HG03520 (cell line): Measurements from ENCODE around the gene CEP41.

Source experiments
- ATAC-seq: cut with Tn5 transposase; IDR thresholded peaks from one replicate; pipeline ENCODE4 v1.9.1; 2021; ENCODE audit warnings: mild to moderate bottlenecking, moderate library complexity; ENCODE audit not compliant: unreplicated experiment

The CEP41 gene

GRCh38 chr7:130440527-130441365 is at the start of gene CEP41:
Gene CEP41 (minus strand): TSS chr7:130441016. CDS start chr7:130440966, 50 bp downstream.
- ATAC-seq = peak; percentile 98

GRCh38 chr7:130490311-130490791 is 49.5 kb upstream of the CEP41 start:
- no peak for ATAC-seq

- ATAC-seq = no peak
Measured at GRCh38 chr7:130489140-130489983, 48.5 kb upstream of the CEP41 start.

DNA sequence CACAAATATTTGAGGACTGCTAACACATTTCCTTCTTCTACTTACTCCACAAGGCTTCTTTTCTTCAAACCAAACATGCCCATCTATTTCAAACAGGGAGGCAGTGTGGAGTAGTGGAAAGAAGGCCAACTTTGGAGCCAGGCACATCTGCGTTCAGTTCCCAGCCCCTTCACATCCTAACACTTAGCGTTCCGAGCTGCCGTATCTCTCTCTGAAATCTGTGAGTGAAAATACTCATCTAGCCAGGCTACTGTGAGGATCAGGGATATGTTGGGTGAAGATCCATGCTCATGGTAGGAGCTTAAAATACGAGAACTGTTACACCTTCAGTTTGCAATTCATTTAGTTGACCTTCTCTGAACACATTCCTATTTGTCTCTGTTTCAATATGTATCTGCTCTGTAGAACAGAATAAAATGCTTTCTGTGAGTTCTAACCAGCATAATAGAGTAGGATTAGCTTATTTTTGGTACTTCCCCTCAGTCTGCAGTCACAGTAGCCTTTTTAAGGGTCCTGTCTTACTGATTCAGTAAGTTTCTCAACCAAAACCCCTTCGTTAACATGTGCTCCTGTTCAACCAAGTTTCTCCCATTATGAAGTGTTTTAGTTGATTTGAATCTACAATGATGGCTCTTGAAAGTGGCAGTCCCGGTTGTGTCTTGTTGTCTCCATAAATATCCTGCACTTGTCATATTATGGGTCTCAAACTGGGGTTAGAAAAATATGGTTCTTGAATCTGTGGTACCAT is 47.8 kb upstream of the CEP41 start:
- no peak for ATAC-seq

DNA sequence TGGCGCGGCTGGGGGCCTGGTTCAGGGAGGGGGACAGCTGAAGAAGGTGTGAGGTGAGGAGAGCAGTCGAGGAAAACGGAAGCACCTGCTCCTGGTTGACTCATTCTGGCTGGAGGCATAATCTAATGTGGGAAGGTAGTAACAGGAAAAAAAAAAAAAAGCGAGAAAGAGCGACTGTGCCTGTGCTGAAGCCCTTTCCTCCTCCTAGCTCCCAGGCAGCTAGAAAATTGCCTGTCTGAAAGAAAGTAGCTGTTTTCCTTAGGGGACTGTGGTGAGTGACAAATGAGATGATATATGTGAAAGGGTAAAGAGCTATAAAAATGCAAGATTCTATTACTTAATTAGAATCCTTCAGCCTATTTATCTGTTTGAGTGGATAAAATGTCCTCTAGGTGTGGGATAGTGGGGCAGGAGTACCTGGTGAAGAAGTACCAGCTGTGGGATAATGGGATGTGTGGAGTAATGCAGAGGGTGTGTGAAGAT is 46.2 kb upstream of the CEP41 start:
- ATAC-seq = no peak

DNA sequence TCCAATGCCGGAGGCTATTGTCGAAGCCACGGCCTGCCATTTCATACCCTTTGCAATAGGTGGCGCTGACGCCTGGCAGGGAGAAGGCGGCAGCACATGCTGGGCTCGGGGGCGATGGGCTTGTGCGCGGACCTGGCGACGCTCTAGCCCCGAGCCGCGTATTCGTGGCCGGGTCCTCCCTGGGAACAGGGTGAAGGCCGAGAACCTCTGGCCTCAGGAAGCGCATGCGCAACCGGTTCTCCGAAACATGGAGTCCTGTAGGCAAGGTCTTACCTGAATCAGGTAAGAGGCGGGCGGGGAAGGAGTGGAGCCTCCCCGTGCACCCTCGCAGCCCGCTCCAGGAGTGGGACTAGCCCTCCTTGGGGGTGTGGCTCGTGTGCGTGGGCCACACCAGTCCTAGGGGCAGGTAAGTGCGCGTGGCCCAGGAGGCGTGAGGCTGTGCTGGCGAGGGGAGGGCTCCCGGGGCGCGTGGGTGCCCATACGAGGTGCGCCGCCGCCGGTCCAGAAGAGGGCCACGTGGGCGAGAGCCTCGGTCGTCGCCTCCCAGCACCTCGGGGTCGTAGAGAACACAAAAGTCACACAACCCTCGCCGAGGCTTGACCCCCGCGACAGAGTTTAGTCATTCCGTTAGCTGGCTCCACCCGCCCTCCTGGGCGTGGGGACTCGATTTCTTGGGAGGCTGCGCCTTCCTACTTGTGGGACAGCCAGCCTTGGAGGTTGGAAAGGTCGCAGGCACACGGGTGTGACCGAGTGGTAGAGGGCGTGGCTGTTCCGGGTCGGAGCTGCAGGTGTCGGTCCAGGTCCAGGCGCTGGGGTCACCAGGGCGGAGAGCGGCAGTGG is 45.5 kb upstream of the CEP41 start:
- no peak for ATAC-seq

- no peak for ATAC-seq
Measured at GRCh38 chr7:130485734-130486113, 44.9 kb upstream of the CEP41 start.

GRCh38 chr7:130483031-130483430 is 42.2 kb upstream of the CEP41 start:
- ATAC-seq = no peak

- no peak for ATAC-seq
Measured at GRCh38 chr7:130481898-130482297, 41.1 kb upstream of the CEP41 start.

GRCh38 chr7:130479716-130480400 is 39.0 kb upstream of the CEP41 start:
- no peak for ATAC-seq

DNA sequence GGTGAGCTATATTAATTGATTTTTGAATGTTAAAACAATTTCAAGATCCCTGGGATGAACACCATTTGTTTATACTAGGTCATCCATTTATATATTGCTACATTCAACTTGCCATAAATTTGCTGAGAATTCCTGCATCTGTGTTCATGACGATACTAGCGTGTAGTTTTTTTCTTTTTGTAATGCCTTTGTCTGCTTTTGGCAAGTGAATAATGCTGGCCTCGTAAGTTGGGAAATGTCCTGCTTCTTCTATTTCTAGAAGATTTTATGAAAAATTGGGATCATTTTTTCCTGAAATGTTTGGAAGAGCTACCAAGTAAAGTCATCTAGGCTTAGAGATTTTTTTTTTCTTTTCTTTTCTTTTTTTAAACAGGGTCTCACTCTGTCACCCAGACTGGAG is 38.2 kb upstream of the CEP41 start:
- no peak for ATAC-seq

DNA sequence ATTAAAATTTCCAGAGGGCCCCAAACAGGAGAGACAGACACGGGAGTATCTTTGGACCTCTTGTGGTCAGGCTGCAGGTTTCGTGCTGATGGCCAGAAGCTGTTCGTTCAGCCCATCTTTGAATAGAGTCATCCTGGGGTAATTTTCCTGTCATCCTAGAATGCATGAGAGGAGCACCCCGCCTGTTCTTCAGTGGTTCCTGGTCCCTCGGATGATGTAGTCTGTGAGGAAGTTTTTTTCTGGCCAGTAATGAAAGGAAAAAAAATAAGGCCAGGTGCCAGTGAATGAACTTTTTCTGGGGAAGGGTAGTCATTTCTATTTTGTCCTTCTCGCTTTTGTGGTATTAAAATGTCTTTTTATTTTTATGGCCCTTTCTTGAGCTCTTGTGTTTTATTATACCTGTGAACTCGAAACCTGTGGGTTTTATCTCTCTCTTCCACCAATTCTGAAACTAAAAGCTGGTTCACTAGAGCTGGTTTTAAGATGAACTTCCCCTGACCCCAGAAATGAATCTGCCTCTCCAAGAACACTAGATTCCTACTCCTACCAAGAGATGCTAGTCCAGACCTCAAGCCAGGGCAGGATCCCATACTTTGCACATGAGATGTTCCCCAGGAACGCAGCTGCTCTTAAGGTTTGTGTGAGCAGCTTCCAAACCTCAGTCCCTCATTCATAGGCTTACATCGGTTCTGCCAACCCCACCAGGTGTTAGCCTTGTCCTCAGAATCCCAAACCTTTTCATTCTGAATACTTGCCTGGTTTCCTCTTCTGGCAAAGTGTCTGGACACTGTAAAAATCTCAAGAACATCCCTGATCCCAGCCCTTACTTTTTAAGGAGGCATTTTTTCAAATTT is 35.7 kb upstream of the CEP41 start:
- peak; percentile 56 for ATAC-seq

DNA sequence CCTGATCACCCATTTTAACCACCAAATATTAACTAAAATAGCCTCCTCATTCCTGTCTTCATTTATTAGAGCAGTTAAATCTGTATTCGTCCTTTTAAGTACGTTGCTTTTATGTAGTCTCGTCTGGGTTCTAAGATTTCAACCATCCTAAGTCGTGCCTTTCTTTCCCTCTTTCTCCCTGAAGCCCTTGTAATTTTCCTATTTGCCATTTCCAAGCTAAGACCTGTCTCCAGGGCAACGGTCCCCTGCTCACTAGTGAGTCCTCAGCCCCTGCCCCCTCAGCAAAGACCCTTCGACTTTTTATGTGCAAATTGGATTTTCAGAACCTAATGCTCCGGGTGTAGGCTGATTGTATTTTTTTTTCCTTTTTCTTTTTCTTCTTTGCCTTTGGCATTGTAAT is 35.0 kb upstream of the CEP41 start:
- no peak for ATAC-seq

DNA sequence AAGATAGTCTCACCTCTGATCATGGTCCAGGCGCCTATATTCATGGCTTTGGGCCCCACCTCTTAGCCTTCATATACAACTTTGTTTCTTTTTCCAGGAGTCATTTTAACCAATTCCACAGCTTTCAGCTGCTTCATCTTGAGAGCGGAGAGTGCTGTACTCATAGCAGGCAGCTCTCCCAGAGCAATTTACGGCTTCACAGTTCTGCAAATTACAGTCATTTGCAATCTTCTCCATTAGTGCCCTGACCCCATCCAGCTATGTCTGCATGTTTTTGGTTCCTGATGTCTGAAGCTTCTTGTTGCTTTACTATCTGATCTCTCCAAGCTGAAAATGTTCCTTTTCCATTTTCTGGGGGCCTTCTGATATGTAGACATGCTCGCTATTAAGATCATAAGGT is 33.1 kb upstream of the CEP41 start:
- ATAC-seq = no peak

- no peak for ATAC-seq
Measured at GRCh38 chr7:130473289-130473688, 32.5 kb upstream of the CEP41 start.

GRCh38 chr7:130471974-130472373 is 31.2 kb upstream of the CEP41 start:
- ATAC-seq = no peak

- no peak for ATAC-seq
Measured at GRCh38 chr7:130468612-130469011, 27.8 kb upstream of the CEP41 start.

- ATAC-seq = no peak
Measured at GRCh38 chr7:130463553-130464434, 23.0 kb upstream of the CEP41 start.
